Thyroid gland (tissue), 4 donors: ENCODE measurements around the gene LENG9.
"Not testable (repeated sequence)": the region's sequence is repeated elsewhere in the genome, so short reads cannot be mapped to it uniquely, and the experiment has no call there.

ENCODE experiments used
- CTCF ChIP-seq, 6 experiments: fragments of 200-600 bp in 3 of 6; fragments of 450-650 bp in 3 of 6; sonication (generic) in 3 of 6; IDR thresholded peaks; one replicate each; pipeline ENCODE4 v1.5.1; 2016 to 2019; ENCODE audit warnings: antibody characterized with exemption in 6 of 6, mild to moderate bottlenecking in 2 of 6, inconsistent platforms in 1 of 6, moderate library complexity in 1 of 6
- POLR2A ChIP-seq, 2 donors: fragments of 450-650 bp; IDR thresholded peaks; one replicate each; pipeline ENCODE4 v1.6.1; 2017; ENCODE audit warnings: antibody characterized with exemption in 2 of 2, mild to moderate bottlenecking in 2 of 2, moderate library complexity in 1 of 2

- TF ChIP-seq CTCF, POLR2A (IDR thresholded peaks at IDR 0.05): not testable (repeated sequence)
These were observed 45.8 kb upstream of the LENG9 start for GRCh38 chr19:54509200-54509940.
